GM12875 (cell line): ENCODE data around the gene AKAP13.

Source experiments
- H3K4me3 ChIP-seq: one replicate; pipeline ENCODE4 v1.5.1; 2011; ENCODE audit warnings: low read depth, low read length, control low read depth
- TF ChIP-seq, protein P1 (sequence below): IDR thresholded peaks from 2 replicates; pipeline ENCODE4 v1.5.1; 2011; ENCODE audit warnings: low read depth, mild to moderate bottlenecking, control low read depth, inconsistent platforms, low read length, moderate library complexity, borderline replicate concordance; ENCODE audit not compliant: insufficient read depth

Gene AKAP13

DNA sequence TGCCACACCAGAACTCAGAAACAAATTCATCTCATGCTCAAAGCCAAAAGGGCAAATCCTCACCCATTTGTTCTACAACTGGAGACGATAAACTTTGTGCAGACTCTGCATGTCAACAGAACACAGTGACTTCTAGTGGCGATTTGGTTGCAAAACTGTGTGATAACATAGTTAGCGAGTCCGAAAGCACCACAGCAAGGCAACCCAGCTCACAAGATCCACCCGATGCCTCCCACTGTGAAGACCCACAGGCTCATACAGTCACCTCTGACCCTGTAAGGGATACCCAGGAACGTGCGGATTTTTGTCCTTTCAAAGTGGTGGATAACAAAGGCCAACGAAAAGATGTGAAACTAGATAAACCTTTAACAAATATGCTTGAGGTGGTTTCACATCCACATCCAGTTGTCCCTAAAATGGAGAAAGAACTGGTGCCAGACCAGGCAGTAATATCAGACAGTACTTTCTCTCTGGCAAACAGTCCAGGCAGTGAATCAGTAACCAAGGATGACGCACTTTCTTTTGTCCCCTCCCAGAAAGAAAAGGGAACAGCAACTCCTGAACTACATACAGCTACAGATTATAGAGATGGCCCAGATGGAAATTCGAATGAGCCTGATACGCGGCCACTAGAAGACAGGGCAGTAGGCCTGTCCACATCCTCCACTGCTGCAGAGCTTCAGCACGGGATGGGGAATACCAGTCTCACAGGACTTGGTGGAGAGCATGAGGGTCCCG lies 199.7 kb downstream of the AKAP13 start:
- TF ChIP-seq, protein P1, sequence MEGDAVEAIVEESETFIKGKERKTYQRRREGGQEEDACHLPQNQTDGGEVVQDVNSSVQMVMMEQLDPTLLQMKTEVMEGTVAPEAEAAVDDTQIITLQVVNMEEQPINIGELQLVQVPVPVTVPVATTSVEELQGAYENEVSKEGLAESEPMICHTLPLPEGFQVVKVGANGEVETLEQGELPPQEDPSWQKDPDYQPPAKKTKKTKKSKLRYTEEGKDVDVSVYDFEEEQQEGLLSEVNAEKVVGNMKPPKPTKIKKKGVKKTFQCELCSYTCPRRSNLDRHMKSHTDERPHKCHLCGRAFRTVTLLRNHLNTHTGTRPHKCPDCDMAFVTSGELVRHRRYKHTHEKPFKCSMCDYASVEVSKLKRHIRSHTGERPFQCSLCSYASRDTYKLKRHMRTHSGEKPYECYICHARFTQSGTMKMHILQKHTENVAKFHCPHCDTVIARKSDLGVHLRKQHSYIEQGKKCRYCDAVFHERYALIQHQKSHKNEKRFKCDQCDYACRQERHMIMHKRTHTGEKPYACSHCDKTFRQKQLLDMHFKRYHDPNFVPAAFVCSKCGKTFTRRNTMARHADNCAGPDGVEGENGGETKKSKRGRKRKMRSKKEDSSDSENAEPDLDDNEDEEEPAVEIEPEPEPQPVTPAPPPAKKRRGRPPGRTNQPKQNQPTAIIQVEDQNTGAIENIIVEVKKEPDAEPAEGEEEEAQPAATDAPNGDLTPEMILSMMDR, result no peak
- no peak overlapping the region for H3K4me3 ChIP-seq

DNA sequence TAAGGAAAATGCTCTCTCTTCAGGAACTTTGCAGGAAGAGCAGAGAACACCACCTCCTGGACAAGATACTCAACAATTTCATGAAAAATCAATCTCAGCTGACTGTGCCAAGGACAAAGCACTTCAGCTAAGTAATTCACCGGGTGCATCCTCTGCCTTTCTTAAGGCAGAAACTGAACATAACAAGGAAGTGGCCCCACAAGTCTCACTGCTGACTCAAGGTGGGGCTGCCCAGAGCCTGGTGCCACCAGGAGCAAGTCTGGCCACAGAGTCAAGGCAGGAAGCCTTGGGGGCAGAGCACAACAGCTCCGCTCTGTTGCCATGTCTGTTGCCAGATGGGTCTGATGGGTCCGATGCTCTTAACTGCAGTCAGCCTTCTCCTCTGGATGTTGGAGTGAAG lies 200.5 kb downstream of the AKAP13 start:
- H3K4me3 ChIP-seq, result no peak overlapping the region
- TF ChIP-seq, protein P1, result no peak

DNA sequence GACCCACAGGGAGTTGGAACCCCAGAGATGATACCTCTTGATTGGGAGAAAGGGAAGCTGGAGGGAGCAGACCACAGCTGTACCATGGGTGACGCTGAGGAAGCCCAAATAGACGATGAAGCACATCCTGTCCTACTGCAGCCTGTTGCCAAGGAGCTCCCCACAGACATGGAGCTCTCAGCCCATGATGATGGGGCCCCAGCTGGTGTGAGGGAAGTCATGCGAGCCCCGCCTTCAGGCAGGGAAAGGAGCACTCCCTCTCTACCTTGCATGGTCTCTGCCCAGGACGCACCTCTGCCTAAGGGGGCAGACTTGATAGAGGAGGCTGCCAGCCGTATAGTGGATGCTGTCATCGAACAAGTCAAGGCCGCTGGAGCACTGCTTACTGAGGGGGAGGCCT lies 201.1 kb downstream of the AKAP13 start:
- TF ChIP-seq, protein P1, result no peak
- no peak overlapping the region for H3K4me3 ChIP-seq

DNA sequence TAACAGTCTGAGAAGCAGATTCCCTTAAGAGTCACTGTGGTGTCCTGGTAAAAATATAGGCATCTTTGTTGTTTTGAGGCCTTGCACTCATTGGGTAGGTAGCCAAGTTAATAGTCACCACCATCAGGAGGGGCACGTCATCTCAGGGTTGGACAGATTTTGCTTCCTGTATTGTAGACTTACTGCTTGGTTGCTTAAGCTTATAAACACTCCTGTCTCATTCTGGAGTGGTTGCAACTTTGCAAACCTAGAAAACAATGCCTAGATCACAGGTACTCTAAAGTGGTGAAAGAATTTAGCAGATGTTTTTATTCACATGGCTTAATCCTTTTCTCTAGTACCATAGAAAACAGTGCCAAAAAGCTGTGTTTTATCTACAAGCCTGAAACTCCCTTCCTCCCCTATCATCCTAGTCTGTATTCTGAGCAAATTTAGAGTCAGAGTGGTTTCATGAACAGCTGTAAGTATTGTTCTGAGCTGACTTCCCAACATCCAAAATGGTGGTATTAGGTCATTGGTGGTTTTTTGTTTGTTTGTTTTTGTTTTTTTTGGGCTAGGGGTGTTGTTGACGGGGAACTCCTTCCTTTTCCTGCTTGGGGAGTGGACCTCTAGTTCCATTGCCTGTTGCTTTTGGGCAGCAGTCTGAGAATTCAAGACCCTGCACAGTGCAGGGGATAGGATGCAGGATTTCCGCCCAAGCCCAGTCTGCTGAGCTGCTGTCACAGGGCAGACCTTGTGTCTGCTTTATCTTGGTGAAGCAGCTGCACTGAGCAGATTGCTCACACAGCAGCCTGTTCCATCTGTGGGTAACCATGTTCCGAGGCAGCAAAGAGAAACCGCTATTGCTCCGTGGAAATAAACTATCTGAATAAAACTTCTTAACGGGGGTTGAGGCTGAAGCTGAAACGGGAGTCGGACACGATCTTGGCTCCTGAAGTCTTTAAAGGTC lies 202.0 kb downstream of the AKAP13 start:
- TF ChIP-seq, protein P1, result no peak
- H3K4me3 ChIP-seq, result peak overlapping the region; percentile 44

DNA sequence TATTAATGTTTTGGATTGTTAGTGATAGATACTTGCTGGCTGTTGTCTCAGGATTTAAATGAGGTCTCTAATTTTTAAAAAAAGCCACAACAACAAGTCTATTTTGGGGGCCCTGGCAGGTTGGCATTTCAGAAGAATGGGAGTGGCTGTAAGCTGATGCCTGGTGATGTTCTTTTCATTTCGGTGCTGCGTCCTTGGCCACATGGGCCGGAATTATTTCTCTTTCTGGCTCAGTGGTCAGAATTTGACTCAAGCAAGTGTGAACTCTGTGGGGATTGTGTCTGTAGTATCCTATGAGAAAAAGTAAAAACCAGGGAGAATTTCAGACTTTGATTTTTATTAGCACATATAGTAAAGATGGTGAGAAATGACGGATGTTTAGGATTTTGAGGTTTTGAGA lies 203.0 kb downstream of the AKAP13 start:
- TF ChIP-seq, protein P1, result no peak
- H3K4me3 ChIP-seq, result peak overlapping the region; percentile 44

DNA sequence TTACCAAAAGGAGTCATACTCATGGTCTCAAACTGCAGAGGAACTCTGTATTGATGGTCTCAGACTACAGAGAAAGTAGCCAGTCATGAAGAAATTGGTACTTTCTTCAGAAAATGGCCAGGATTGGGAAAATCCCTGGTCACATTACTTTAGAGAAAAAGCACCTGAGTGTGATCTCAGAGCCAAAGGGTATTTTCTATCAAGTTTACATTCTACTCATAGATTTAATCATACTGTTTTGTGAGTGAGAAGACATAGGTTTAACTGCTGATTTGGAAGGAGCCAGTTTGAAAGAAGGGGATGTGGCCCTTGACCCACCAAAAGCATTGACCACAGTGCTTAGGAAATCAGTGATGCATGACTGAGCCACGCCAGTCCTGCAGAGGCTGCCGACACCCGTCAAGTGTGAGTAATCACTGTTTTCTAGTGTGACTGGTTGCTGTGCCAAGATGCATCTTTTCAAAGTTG lies 203.6 kb downstream of the AKAP13 start:
- H3K4me3 ChIP-seq, result no peak overlapping the region
- TF ChIP-seq, protein P1, result no peak
